NB4 (cell line): ENCODE data around the gene JAK1.
A peak's percentile ranks its signal among the peaks of the same experiment; 100 is the strongest.

Source experiments
- DNase-seq: peaks from one replicate; pipeline ENCODE4 v3.0.0; 2010; ENCODE audit warnings: low read depth
- H3K4me3 ChIP-seq: one replicate; pipeline ENCODE4 v1.5.1; 2011; ENCODE audit warnings: mild to moderate bottlenecking, low read depth, low read length, moderate library complexity
- CTCF ChIP-seq: IDR thresholded peaks from one replicate; pipeline ENCODE4 v1.5.1; 2012; ENCODE audit warnings: low read depth, low read length
- MAX ChIP-seq: IDR thresholded peaks from 2 replicates; pipeline ENCODE4 v1.6.1; 2011; ENCODE audit warnings: low read depth, low read length
- MYC ChIP-seq: IDR thresholded peaks from 2 replicates; pipeline ENCODE4 v1.6.1; 2011; ENCODE audit warnings: low read depth, low read length
- POLR2A ChIP-seq: IDR thresholded peaks from 2 replicates; pipeline ENCODE4 v1.6.1; 2011; ENCODE audit warnings: mild to moderate bottlenecking; ENCODE audit not compliant: insufficient read length; ENCODE audit errors: extremely low read depth

JAK1 gene

GRCh38 chr1:64865105-64865757 lies 101.1 kb downstream of the JAK1 start:
- DNase-seq = no peak
- no peak overlapping the region for H3K4me3 ChIP-seq
- TF ChIP-seq POLR2A = no peak

GRCh38 chr1:64864018-64864940 lies 102.1 kb downstream of the JAK1 start:
- TF ChIP-seq POLR2A (no peak), MAX (peak; percentile 79), MYC (peak; percentile 74)
- DNase-seq = peak; percentile 95
- H3K4me3 ChIP-seq = no peak overlapping the region

- no peak for DNase-seq
- no peak for TF ChIP-seq CTCF
- TF ChIP-seq MAX = no peak
- no peak for TF ChIP-seq MYC
- no peak for TF ChIP-seq POLR2A
These were observed 104.7 kb downstream of the JAK1 start for GRCh38 chr1:64861611-64862010.

GRCh38 chr1:64857347-64857746 lies 109.0 kb downstream of the JAK1 start:
- H3K4me3 ChIP-seq = no peak overlapping the region
- no peak for DNase-seq
- TF ChIP-seq MAX = no peak
- TF ChIP-seq MYC = no peak
- TF ChIP-seq POLR2A = no peak
- no peak for TF ChIP-seq CTCF

More at GRCh38 chr1:64861611-64862010, 104.7 kb downstream of the JAK1 start:
- no peak overlapping the region for H3K4me3 ChIP-seq

- no peak overlapping the region for H3K4me3 ChIP-seq
- TF ChIP-seq MAX (no peak), POLR2A (no peak), MYC (no peak), CTCF (no peak)
- DNase-seq = peak; percentile 30
These were observed 109.8 kb downstream of the JAK1 start for GRCh38 chr1:64856553-64856952.

GRCh38 chr1:64855557-64855956 lies 110.8 kb downstream of the JAK1 start:
- TF ChIP-seq MYC (no peak), MAX (no peak), CTCF (no peak), POLR2A (no peak)
- no peak overlapping the region for H3K4me3 ChIP-seq
- no peak for DNase-seq
